ENCODE data around the gene ULK4. TPM values are rescaled to one million over a fixed set of nuclear protein-coding genes. Genes with fewer than 3 reads are reported as not detected.
"Not testable (repeated sequence)": the region's sequence is repeated elsewhere in the genome, so short reads cannot be mapped to it uniquely, and the experiment has no call there.

The ULK4 gene
- total and polyA plus RNA-seq, 7 donors: 2.1 to 18.6 (median 8.9) TPM

DNA sequence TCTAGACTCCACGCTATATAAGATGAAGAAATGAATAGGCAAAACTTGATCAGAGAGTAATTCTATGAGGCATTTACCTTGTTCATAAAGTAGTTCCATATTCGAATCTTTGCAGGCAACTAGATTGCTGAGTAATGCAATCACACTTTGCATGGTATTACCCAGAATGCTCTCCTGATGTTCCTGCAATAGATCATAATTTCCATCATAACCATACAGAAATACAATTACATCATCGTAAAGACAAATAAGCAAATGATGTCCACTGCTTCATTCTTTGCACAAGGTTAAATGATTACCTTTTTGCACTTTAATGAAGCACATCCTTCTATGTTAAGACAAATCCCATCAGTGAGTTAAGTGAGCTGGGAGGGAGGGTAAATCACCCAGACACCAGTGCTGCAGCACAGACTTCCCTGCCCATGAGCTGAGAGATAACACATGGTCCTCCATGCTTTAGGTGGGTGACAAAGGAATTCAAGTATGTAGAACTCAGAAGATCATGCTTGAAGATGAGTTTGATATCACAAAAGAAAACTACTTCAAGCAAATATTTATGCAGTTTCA lies 395.9 kb downstream of the ULK4 start:
- 44 to 75% methylated on average over 3 of the region's 3 CpGs for WGBS, 2 donors
- Histone ChIP-seq H3K4me1 (no peaks in the 10 kb centered on the region), H3K4me3 (no peak overlapping the region), H3K27ac (no peak overlapping the region), H3K36me3 (no peaks in the 10 kb centered on the region), H3K9me3 (no peaks in the 10 kb centered on the region), H3K27me3 (no peaks in the 10 kb centered on the region)
- no peak for DNase-seq
- intact Hi-C loops (cut with DNase I): no loop called here
- no peak for TF ChIP-seq EP300 (IDR thresholded peaks at IDR 0.05)
- TF ChIP-seq POLR2AphosphoS5 (IDR thresholded peaks at IDR 0.05): no peak
- TF ChIP-seq, protein P1, sequence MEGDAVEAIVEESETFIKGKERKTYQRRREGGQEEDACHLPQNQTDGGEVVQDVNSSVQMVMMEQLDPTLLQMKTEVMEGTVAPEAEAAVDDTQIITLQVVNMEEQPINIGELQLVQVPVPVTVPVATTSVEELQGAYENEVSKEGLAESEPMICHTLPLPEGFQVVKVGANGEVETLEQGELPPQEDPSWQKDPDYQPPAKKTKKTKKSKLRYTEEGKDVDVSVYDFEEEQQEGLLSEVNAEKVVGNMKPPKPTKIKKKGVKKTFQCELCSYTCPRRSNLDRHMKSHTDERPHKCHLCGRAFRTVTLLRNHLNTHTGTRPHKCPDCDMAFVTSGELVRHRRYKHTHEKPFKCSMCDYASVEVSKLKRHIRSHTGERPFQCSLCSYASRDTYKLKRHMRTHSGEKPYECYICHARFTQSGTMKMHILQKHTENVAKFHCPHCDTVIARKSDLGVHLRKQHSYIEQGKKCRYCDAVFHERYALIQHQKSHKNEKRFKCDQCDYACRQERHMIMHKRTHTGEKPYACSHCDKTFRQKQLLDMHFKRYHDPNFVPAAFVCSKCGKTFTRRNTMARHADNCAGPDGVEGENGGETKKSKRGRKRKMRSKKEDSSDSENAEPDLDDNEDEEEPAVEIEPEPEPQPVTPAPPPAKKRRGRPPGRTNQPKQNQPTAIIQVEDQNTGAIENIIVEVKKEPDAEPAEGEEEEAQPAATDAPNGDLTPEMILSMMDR (IDR thresholded peaks at IDR 0.05): no peak
- TF ChIP-seq POLR2A (IDR thresholded peaks at IDR 0.05): no peak

GRCh38 chr3:41565003-41565402 lies 396.9 kb downstream of the ULK4 start:
- intact Hi-C loops (cut with DNase I): no loop called here
- 95 to 97% methylated on average over 5 of the region's 5 CpGs for WGBS, 2 donors
- Histone ChIP-seq H3K27ac (no peak overlapping the region), H3K27me3 (no peaks in the 10 kb centered on the region), H3K4me1 (no peaks in the 10 kb centered on the region), H3K36me3 (no peaks in the 10 kb centered on the region), H3K9me3 (no peaks in the 10 kb centered on the region), H3K4me3 (no peak overlapping the region)
- no peak for DNase-seq
- TF ChIP-seq EP300 (IDR thresholded peaks at IDR 0.05) (no peak), POLR2AphosphoS5 (IDR thresholded peaks at IDR 0.05) (no peak), POLR2A (IDR thresholded peaks at IDR 0.05) (no peak)
- TF ChIP-seq, protein P1 (IDR thresholded peaks at IDR 0.05): no peak

- H3K36me3 ChIP-seq; H3K27ac ChIP-seq; DNase-seq; intact Hi-C loops (cut with DNase I); H3K27me3 ChIP-seq; H3K4me3 ChIP-seq; H3K9me3 ChIP-seq; H3K4me1 ChIP-seq: not testable (repeated sequence)
- WGBS, 2 donors: 88 to 92% methylated on average over 5 of the region's 5 CpGs
These were observed 405.7 kb downstream of the ULK4 start for GRCh38 chr3:41556245-41556644.

DNA sequence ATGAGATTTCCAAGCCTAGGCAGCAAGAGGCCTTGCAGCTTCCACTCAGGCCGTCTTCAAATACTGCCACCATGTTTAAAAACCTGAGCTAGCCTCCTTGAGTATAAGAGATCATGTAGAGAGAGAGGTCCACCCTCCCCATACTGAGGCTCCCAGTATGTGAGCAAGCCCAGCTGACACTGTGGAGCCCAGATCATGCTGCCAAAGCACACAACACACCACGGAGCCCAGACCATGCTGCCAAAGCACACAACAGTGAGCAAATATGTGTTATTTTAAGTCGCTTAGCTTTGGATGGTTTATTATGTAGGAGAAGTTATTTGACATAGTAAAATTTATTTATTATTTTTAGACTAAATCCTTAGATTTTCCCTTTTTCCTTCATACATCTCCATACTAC lies 428.9 kb downstream of the ULK4 start:
- no peak for DNase-seq
- H3K27ac ChIP-seq: no peak overlapping the region
- WGBS, 2 donors: 89 to 91% methylated on average over 3 of the region's 3 CpGs
- H3K4me1 ChIP-seq: no peaks in the 10 kb centered on the region
- no peak overlapping the region for H3K4me3 ChIP-seq
- no peaks in the 10 kb centered on the region for H3K9me3 ChIP-seq
- no peaks in the 10 kb centered on the region for H3K27me3 ChIP-seq
- H3K36me3 ChIP-seq: no peaks in the 10 kb centered on the region
- intact Hi-C loops (cut with DNase I): no loop called here
- TF ChIP-seq POLR2A (IDR thresholded peaks at IDR 0.05): no peak
- TF ChIP-seq, protein P1 (IDR thresholded peaks at IDR 0.05): no peak
- no peak for TF ChIP-seq POLR2AphosphoS5 (IDR thresholded peaks at IDR 0.05)

GRCh38 chr3:41526995-41527573 lies 434.8 kb downstream of the ULK4 start:
- WGBS, 2 donors: 91% methylated on average over 5 of the region's 5 CpGs
- H3K9me3 ChIP-seq: no peaks in the 10 kb centered on the region
- H3K36me3 ChIP-seq: no peaks in the 10 kb centered on the region
- no peaks in the 10 kb centered on the region for H3K4me1 ChIP-seq
- DNase-seq: no peak
- H3K27me3 ChIP-seq: no peaks in the 10 kb centered on the region
- H3K27ac ChIP-seq: no peak overlapping the region
- no peak overlapping the region for H3K4me3 ChIP-seq
- TF ChIP-seq POLR2A (IDR thresholded peaks at IDR 0.05) (no peak), EP300 (IDR thresholded peaks at IDR 0.05) (no peak), POLR2AphosphoS5 (IDR thresholded peaks at IDR 0.05) (no peak)
- TF ChIP-seq, protein P1 (IDR thresholded peaks at IDR 0.05): no peak
- intact Hi-C loops (cut with DNase I): no loop called here
